ENCODE measurements around the gene SPRED1. TPM values are rescaled to one million over a fixed set of nuclear protein-coding genes. Genes with fewer than 3 reads are reported as not detected.
A peak's percentile ranks its signal among the peaks of the same experiment; 100 is the strongest.

SPRED1 gene
- total and polyA plus RNA-seq, 2 experiments from 2014 or later = 8.2 to 23.2 TPM

DNA sequence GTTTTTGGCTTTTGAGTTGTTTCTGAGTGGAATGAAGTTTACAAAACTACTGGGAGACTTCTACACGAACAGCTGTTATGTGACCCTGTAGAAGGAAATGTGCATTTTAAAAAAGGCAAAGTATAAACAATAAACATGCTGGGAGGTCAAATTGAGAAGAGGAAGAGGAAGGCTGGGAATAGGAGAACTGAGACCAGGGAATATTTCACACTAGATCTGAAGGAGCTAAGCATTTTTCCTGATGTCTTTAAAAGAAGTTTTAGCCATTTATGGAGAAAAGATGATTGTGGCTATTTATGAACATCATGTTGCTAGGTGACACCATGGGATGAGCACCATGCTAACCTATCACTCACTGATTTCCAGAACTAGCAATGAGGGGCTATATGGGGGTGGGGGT is 125.0 kb downstream of the SPRED1 start:
- DNase-seq (ENCODE audit: low spot score) = no peak
- 46% methylated on average over 1 of the region's 1 CpG for WGBS (ENCODE audit: low lambda C conversion rate, missing lambda C conversion rate)

DNA sequence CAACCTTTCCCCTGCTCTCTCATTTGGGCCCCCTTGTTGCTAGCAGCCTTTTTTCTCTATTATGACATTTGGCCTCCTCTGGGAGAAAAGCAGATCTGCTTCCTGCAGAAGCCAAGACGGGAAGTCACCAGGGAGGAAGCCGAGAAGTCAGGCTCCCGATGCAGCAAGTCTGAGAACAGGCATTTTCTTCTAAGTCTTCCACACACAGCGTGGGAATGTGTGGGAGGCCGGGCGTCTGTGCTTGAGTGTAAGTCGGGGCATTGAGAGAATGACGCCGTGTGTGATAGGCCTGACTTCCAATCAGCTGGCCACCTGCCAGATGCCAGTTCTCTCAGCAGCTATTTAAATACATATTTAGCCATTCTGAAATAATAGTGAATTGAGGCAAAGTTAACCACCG is 125.5 kb downstream of the SPRED1 start:
- TF ChIP-seq EZH2 (IDR thresholded peaks at IDR 0.05; ENCODE audit: borderline replicate concordance) (no peak), EZH2phosphoT487 (IDR thresholded peaks at IDR 0.05; ENCODE audit: low read depth, severe bottlenecking, unreplicated experiment) (no peak)
- TF ChIP-seq, protein P1, sequence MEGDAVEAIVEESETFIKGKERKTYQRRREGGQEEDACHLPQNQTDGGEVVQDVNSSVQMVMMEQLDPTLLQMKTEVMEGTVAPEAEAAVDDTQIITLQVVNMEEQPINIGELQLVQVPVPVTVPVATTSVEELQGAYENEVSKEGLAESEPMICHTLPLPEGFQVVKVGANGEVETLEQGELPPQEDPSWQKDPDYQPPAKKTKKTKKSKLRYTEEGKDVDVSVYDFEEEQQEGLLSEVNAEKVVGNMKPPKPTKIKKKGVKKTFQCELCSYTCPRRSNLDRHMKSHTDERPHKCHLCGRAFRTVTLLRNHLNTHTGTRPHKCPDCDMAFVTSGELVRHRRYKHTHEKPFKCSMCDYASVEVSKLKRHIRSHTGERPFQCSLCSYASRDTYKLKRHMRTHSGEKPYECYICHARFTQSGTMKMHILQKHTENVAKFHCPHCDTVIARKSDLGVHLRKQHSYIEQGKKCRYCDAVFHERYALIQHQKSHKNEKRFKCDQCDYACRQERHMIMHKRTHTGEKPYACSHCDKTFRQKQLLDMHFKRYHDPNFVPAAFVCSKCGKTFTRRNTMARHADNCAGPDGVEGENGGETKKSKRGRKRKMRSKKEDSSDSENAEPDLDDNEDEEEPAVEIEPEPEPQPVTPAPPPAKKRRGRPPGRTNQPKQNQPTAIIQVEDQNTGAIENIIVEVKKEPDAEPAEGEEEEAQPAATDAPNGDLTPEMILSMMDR (IDR thresholded peaks at IDR 0.05; ENCODE audit: poor library complexity) = no peak
- 79% methylated on average over 10 of the region's 10 CpGs for WGBS (ENCODE audit: low lambda C conversion rate, missing lambda C conversion rate)
- no peak overlapping the region for H2AFZ ChIP-seq
- H3K9me2 ChIP-seq (replicated peaks; ENCODE audit: insufficient read depth) = no peaks in the 10 kb centered on the region
- H3K36me3 ChIP-seq (replicated peaks; ENCODE audit: insufficient read depth, low read depth) = no peaks in the 10 kb centered on the region
- no peak overlapping the region for H3K4me3 ChIP-seq
- H3K79me2 ChIP-seq = no peaks in the 10 kb centered on the region
- DNase-seq (ENCODE audit: low spot score) = no peak
- H3K4me1 ChIP-seq (ENCODE audit: insufficient read depth) = peaks cover 9% of the 10 kb centered on the region
- H4K20me1 ChIP-seq (ENCODE audit: insufficient read depth, poor library complexity, severe bottlenecking) = no peaks in the 10 kb centered on the region
- H3K27ac ChIP-seq = peak overlapping the region; percentile 20
- no peaks in the 10 kb centered on the region for H3K9me3 ChIP-seq (ENCODE audit: low read depth)
- no peaks in the 10 kb centered on the region for H3K27me3 ChIP-seq
- H3K4me2 ChIP-seq = no peak overlapping the region

More for the DNA sequence above, 125.0 kb downstream of the SPRED1 start:
- Histone ChIP-seq H3K9me2 (replicated peaks; ENCODE audit: insufficient read depth) (no peaks in the 10 kb centered on the region), H3K9me3 (ENCODE audit: low read depth) (no peaks in the 10 kb centered on the region), H4K20me1 (ENCODE audit: insufficient read depth, poor library complexity, severe bottlenecking) (no peaks in the 10 kb centered on the region), H3K27me3 (no peaks in the 10 kb centered on the region), H3K4me3 (no peak overlapping the region), H2AFZ (no peak overlapping the region), H3K4me1 (ENCODE audit: insufficient read depth) (peaks cover 9% of the 10 kb centered on the region), H3K36me3 (replicated peaks; ENCODE audit: insufficient read depth, low read depth) (no peaks in the 10 kb centered on the region), H3K4me2 (no peak overlapping the region), H3K27ac (peak overlapping the region; percentile 20), H3K79me2 (no peaks in the 10 kb centered on the region)
- TF ChIP-seq, protein P1 (IDR thresholded peaks at IDR 0.05; ENCODE audit: poor library complexity) = no peak
- no peak for TF ChIP-seq EZH2 (IDR thresholded peaks at IDR 0.05; ENCODE audit: borderline replicate concordance)
- no peak for TF ChIP-seq EZH2phosphoT487 (IDR thresholded peaks at IDR 0.05; ENCODE audit: low read depth, severe bottlenecking, unreplicated experiment)

GRCh38 chr15:38389924-38390542 is 137.4 kb downstream of the SPRED1 start:
- Histone ChIP-seq H4K20me1 (ENCODE audit: insufficient read depth, poor library complexity, severe bottlenecking) (no peaks in the 10 kb centered on the region), H3K4me2 (no peak overlapping the region), H3K36me3 (replicated peaks; ENCODE audit: insufficient read depth, low read depth) (no peaks in the 10 kb centered on the region), H3K9me3 (ENCODE audit: low read depth) (no peaks in the 10 kb centered on the region), H3K79me2 (no peaks in the 10 kb centered on the region), H3K4me1 (ENCODE audit: insufficient read depth) (no peaks in the 10 kb centered on the region), H2AFZ (no peak overlapping the region), H3K27ac (no peak overlapping the region), H3K4me3 (no peak overlapping the region), H3K9me2 (replicated peaks; ENCODE audit: insufficient read depth) (no peaks in the 10 kb centered on the region), H3K27me3 (no peaks in the 10 kb centered on the region)
- WGBS (ENCODE audit: low lambda C conversion rate, missing lambda C conversion rate) = 77% methylated on average over 3 of the region's 3 CpGs
- peak; percentile 71 for DNase-seq (ENCODE audit: low spot score)
- TF ChIP-seq EZH2 (IDR thresholded peaks at IDR 0.05; ENCODE audit: borderline replicate concordance) = no peak
- TF ChIP-seq, protein P1 (IDR thresholded peaks at IDR 0.05; ENCODE audit: poor library complexity) = peak; percentile 68

Data from hepatocyte (in vitro differentiated cells).